Thyroid gland (tissue), 4 donors: ENCODE data around the gene ALPK3. TPM values are rescaled to one million over a fixed set of nuclear protein-coding genes. Genes with fewer than 3 reads are reported as not detected.

ENCODE experiments used
- DNase-seq, 2 donors: peaks; one replicate each; pipeline ENCODE4 v3.0.0-alpha.2; 2019
- H3K27ac ChIP-seq, 3 donors: fragments of 200-600 bp; sonication (generic); 1 replicate in 2 of 3; 2 replicates in 1 of 3; pipeline ENCODE4 v1.5.1; 2016 to 2019; ENCODE audit warnings: mild to moderate bottlenecking in 1 of 3, moderate library complexity in 1 of 3
- H3K27me3 ChIP-seq: fragments of 200-600 bp; sonication (generic); one replicate; pipeline ENCODE4 v1.5.1; 2019
- H3K36me3 ChIP-seq, 2 donors: fragments of 200-600 bp; sonication (generic); one replicate each; pipeline ENCODE4 v1.5.1; 2016 to 2019
- H3K4me1 ChIP-seq, 2 donors: fragments of 200-600 bp; sonication (generic); one replicate each; pipeline ENCODE4 v1.5.1; 2017 to 2019
- H3K4me3 ChIP-seq, 3 donors: fragments of 200-600 bp; sonication (generic); replicated peaks in 1 of 3; 1 replicate in 2 of 3; 2 replicates in 1 of 3; pipeline ENCODE4 v1.5.1; 2016; ENCODE audit warnings: mild to moderate bottlenecking in 1 of 3
- H3K9me3 ChIP-seq: fragments of 200-600 bp; sonication (generic); one replicate; pipeline ENCODE4 v1.5.1; 2017
- POLR2A ChIP-seq, 2 donors: fragments of 450-650 bp; IDR thresholded peaks; one replicate each; pipeline ENCODE4 v1.6.1; 2017; ENCODE audit warnings: antibody characterized with exemption in 2 of 2, mild to moderate bottlenecking in 2 of 2, moderate library complexity in 1 of 2
- WGBS, 2 donors: methylation state at CpG; one replicate each; pipeline ENCODE4 v1.1.5; 2017; 5-methylcytosine and 5-hydroxymethylcytosine counted together
- intact Hi-C: fragments of 100-400 bp; cut with DNase I; formaldehyde crosslinking; loops from one replicate; pipeline ENCODE4 v1.15.1; 2023
- total RNA-seq, 4 donors: library from RNA; depleted of rRNA; stranded (reverse); fragments of >200 nt; gene quantifications; one replicate each; pipeline ENCODE4 v1.2.3, GENCODE V29; 2016
- TF ChIP-seq, protein P1 (sequence below), 6 experiments: fragments of 200-600 bp in 3 of 6; fragments of 450-650 bp in 3 of 6; sonication (generic) in 3 of 6; IDR thresholded peaks; one replicate each; pipeline ENCODE4 v1.5.1; 2016 to 2019; ENCODE audit warnings: antibody characterized with exemption in 6 of 6, mild to moderate bottlenecking in 2 of 6, inconsistent platforms in 1 of 6, moderate library complexity in 1 of 6

The ALPK3 gene
- total RNA-seq, 4 donors from 2014 or later: 5.8 to 10.4 (median 7.4) TPM

DNA sequence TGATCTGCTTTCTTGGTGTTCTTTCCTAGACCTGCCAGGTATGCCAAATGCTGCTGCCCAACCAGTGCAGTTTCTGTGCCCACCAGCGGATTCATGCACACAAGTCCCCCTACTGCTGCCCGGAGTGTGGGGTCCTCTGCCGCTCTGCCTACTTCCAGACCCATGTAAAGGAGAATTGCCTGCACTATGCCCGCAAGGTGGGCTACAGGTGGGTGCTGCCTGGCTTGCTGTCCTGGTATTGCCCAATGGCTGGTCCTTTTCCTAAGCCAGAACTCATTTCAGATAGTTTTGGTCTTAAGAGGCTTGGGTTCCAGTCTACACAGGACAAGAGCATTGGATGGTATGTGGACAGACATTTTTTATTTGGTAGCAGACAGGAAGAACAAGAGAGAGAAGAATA, 26.5 kb upstream of the ALPK3 start:
- Histone ChIP-seq H3K4me3 (no peak overlapping the region), H3K4me1 (peaks cover 15 to 21% of the 10 kb centered on the region in 2 donors), H3K36me3 (peaks cover 3 to 8% of the 10 kb centered on the region in 2 donors), H3K9me3 (no peaks in the 10 kb centered on the region), H3K27ac (no peak overlapping the region), H3K27me3 (no peaks in the 10 kb centered on the region)
- intact Hi-C loops: no loop called here
- TF ChIP-seq, protein P1, sequence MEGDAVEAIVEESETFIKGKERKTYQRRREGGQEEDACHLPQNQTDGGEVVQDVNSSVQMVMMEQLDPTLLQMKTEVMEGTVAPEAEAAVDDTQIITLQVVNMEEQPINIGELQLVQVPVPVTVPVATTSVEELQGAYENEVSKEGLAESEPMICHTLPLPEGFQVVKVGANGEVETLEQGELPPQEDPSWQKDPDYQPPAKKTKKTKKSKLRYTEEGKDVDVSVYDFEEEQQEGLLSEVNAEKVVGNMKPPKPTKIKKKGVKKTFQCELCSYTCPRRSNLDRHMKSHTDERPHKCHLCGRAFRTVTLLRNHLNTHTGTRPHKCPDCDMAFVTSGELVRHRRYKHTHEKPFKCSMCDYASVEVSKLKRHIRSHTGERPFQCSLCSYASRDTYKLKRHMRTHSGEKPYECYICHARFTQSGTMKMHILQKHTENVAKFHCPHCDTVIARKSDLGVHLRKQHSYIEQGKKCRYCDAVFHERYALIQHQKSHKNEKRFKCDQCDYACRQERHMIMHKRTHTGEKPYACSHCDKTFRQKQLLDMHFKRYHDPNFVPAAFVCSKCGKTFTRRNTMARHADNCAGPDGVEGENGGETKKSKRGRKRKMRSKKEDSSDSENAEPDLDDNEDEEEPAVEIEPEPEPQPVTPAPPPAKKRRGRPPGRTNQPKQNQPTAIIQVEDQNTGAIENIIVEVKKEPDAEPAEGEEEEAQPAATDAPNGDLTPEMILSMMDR (IDR thresholded peaks at IDR 0.05): no peak
- TF ChIP-seq POLR2A (IDR thresholded peaks at IDR 0.05): no peak
- 100% methylated on average over 1 to 4 of the region's 4 CpGs for WGBS, 2 donors
- DNase-seq: no peak

DNA sequence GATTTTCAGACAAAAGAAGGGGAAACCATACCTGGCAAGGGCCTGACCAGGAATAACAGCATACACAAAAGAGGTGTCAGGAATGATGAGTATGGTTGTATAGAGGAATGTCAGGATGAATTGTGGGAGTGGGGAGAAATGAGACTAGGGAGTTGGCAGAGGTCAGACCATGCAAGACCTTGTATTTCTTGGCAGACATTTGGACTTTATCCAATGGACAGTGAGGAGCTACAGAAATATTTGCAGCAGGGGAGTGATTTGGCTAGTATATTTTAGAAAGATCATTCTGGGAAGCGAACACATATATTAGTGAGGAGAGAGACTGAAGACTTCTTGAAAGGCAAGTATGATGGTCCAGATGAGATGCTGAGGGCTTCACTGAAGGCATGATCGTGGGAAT, 25.4 kb upstream of the ALPK3 start:
- 94 to 98% methylated on average over 2 of the region's 2 CpGs for WGBS, 2 donors
- peaks cover 7 to 11% of the 10 kb centered on the region in 2 donors for H3K4me1 ChIP-seq
- no peaks in the 10 kb centered on the region for H3K9me3 ChIP-seq
- no peak overlapping the region for H3K27ac ChIP-seq
- TF ChIP-seq POLR2A (IDR thresholded peaks at IDR 0.05): no peak
- TF ChIP-seq, protein P1 (IDR thresholded peaks at IDR 0.05): no peak
- intact Hi-C loops: no loop called here
- no peaks in the 10 kb centered on the region for H3K27me3 ChIP-seq
- DNase-seq: no peak
- H3K4me3 ChIP-seq: no peak overlapping the region
- peaks cover 4 to 11% of the 10 kb centered on the region in 2 donors for H3K36me3 ChIP-seq

DNA sequence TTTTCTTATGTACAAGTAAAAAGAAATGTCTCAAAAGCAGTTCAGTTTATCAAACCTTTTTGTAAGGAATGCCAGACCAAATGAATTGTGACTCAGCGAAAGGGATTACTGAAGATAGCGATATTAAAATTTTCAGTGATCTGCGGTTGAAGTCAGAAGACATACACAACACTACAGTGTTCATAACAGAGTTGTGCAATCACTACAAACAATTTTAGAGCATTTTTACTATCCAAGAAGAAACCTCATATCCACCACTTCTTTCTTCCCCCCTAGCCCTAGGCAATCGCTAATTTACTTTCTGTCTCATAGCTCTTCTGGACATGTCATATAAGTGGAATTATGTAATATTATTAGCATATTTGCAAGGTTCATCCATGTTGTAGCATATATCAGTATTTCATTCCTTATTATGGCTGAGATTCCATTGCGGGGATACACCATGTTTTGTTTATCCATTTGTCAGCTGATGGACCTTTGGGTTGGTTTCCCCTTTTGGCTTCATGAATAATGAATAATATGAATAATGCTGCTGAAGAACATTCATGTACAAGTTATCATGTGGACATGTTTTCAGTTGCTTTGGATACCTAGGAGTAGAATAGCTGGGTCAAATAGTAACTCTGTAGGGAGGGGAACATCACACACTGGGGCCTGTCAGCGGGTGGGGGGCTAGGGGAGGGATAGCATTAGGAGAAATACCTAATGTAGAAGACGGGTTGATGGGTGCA, 23.6 kb upstream of the ALPK3 start:
- no peak overlapping the region for H3K4me3 ChIP-seq
- peaks cover 9 to 20% of the 10 kb centered on the region in 2 donors for H3K36me3 ChIP-seq
- H3K4me1 ChIP-seq: peaks cover 7 to 11% of the 10 kb centered on the region in 2 donors
- no peak for TF ChIP-seq POLR2A (IDR thresholded peaks at IDR 0.05)
- TF ChIP-seq, protein P1 (IDR thresholded peaks at IDR 0.05): no peak
- 97% methylated on average over 7 of the region's 7 CpGs for WGBS, 2 donors
- no peaks in the 10 kb centered on the region for H3K27me3 ChIP-seq
- DNase-seq: no peak
- intact Hi-C loops: no loop called here
- H3K9me3 ChIP-seq: no peaks in the 10 kb centered on the region
- no peak overlapping the region for H3K27ac ChIP-seq

DNA sequence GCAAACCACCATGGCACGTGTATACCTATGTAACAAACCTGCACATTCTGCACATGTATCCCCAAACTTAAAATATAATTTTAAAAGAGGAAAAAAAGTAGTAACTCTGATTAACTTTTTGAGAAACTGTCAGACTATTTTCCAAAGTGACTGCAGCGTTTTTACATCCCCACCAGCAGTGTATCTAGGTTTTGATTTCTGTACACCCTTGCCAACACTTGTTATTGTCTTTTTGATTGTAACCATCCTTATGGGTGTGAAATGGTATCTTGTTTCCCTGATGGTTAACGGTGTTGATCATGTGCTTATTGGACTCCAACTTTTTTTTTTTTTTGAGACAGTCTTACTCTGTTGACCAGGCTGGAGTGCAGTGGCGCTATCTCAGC, 23.0 kb upstream of the ALPK3 start:
- WGBS, 2 donors: 97 to 98% methylated on average over 4 of the region's 4 CpGs
- no peaks in the 10 kb centered on the region for H3K9me3 ChIP-seq
- peaks cover 7 to 11% of the 10 kb centered on the region in 2 donors for H3K4me1 ChIP-seq
- DNase-seq: no peak
- no peak overlapping the region for H3K4me3 ChIP-seq
- intact Hi-C loops: no loop called here
- TF ChIP-seq, protein P1 (IDR thresholded peaks at IDR 0.05): no peak
- TF ChIP-seq POLR2A (IDR thresholded peaks at IDR 0.05): no peak
- no peak overlapping the region for H3K27ac ChIP-seq
- H3K27me3 ChIP-seq: no peaks in the 10 kb centered on the region
- peaks cover 15 to 25% of the 10 kb centered on the region in 2 donors for H3K36me3 ChIP-seq

DNA sequence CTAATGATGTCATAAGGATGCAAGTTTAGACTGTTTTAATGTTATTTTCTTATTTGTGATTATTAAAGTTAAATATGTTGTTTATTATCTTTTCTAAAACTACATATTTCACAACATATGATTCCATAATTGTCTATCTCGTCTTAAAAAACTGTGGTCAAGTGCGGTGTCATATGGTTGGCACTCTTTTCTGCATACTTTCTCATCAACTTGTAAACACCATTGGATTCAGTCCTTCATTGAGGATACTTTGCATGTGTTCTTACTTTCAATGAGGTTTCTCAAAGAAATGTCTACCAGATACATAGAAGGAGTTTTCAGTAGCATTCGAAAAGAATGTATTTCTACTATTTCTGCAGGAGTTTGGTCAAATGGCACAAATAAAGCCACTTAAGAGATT, 22.0 kb upstream of the ALPK3 start:
- Histone ChIP-seq H3K4me3 (no peak overlapping the region), H3K27me3 (no peaks in the 10 kb centered on the region), H3K4me1 (peaks cover 0 to 1% of the 10 kb centered on the region in 2 donors), H3K36me3 (peaks cover 25 to 35% of the 10 kb centered on the region in 2 donors), H3K27ac (no peak overlapping the region), H3K9me3 (no peaks in the 10 kb centered on the region)
- intact Hi-C loops: no loop called here
- DNase-seq: no peak
- TF ChIP-seq, protein P1 (IDR thresholded peaks at IDR 0.05): no peak
- TF ChIP-seq POLR2A (IDR thresholded peaks at IDR 0.05): no peak
- WGBS, 2 donors: 94% methylated on average over 3 of the region's 3 CpGs
